HUES48 (cell line): Measurements from ENCODE around the gene UNC5A.

ENCODE experiments used
- H3K27ac ChIP-seq: one replicate; pipeline ENCODE4 v1.7.0; 2013; ENCODE audit warnings: low read depth, low read length, inconsistent platforms
- H3K27me3 ChIP-seq: 2 replicates; pipeline ENCODE4 v1.6.1; 2013; ENCODE audit warnings: mild to moderate bottlenecking, low read length; ENCODE audit not compliant: control insufficient read depth, insufficient read depth
- H3K36me3 ChIP-seq: 2 replicates; pipeline ENCODE4 v1.6.1; 2013; ENCODE audit warnings: low read length; ENCODE audit not compliant: control insufficient read depth, insufficient read depth
- H3K4me1 ChIP-seq: 2 replicates; pipeline ENCODE4 v1.6.1; 2013; ENCODE audit warnings: mild to moderate bottlenecking, low read length; ENCODE audit not compliant: control insufficient read depth, insufficient read depth
- H3K4me3 ChIP-seq: 2 replicates; pipeline ENCODE4 v1.5.1; 2013; ENCODE audit warnings: mild to moderate bottlenecking, low read depth, low read length
- H3K9ac ChIP-seq: 2 replicates; pipeline ENCODE4 v1.6.1; 2013; ENCODE audit warnings: mild to moderate bottlenecking, low read depth, low read length, moderate library complexity
- H3K9me3 ChIP-seq: 2 replicates; pipeline ENCODE4 v1.6.1; 2013; ENCODE audit warnings: low read length; ENCODE audit not compliant: control insufficient read depth, insufficient read depth

UNC5A gene

DNA sequence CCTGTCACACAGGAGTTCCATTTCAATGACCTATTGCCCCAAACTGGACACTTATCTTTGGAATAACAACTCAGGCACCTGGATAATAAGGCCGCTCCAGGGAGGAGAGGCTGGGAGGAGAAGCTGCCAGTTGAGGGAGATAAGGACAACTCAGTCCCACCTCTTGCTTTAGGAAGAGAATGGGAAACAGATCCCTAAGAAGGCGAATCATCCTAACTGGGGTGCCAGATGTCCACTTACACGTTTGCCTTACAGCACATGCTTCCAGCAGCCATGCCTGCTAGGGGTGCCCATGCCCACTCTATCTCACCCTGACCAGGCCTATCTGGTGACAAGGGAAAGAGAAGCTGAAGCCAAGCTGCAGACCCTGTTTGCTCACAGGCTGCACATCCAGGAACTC lies 82.3 kb downstream of the UNC5A start:
- no peaks in the 10 kb centered on the region for H3K4me1 ChIP-seq
- no peaks in the 10 kb centered on the region for H3K9me3 ChIP-seq
- no peaks in the 10 kb centered on the region for H3K27me3 ChIP-seq
- no peaks in the 10 kb centered on the region for H3K36me3 ChIP-seq
- no peak overlapping the region for H3K27ac ChIP-seq
- H3K4me3 ChIP-seq: no peak overlapping the region
- no peak overlapping the region for H3K9ac ChIP-seq

DNA sequence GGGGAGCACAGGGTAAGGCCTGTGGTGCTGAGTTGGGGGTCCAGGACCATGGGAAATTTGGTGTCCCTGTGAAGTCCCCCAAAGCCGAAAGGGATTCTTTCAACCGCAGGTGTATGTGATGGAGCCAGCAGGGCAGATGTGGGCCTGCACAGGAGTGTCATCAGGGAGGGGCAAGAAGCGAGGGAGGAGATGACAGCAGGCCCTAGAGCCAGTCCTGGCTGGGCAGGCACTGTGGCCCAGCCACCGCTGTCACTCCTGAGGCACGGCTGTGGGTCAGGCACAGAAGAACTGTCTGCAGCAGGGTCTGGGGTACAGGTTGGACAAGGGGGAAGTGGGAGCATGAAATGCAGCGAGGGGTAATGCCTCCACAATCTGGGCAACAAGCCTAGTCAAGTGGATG lies 83.9 kb downstream of the UNC5A start:
- H3K27me3 ChIP-seq: no peaks in the 10 kb centered on the region
- H3K27ac ChIP-seq: no peak overlapping the region
- H3K4me1 ChIP-seq: no peaks in the 10 kb centered on the region
- H3K4me3 ChIP-seq: no peak overlapping the region
- H3K36me3 ChIP-seq: no peaks in the 10 kb centered on the region
- H3K9me3 ChIP-seq: no peaks in the 10 kb centered on the region
- no peak overlapping the region for H3K9ac ChIP-seq

DNA sequence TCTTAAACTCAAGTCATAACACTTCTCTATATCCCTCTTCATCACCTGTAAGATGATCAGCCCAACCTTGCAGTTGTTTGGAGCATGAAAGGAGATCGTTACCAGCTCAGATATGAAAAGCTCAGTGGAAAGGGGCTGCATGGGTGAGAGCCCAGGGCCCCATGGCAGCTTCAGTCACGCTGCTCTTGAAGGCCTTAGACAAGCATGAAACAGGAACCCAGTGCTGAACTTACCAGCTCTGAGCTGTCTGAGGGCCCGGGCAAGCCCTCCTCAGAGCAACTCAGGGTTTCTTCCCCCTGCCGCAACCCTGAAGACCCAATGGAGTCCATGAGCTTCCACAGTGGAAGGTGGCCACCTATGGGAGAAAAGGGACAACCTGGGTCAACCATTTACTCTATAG lies 85.5 kb downstream of the UNC5A start:
- no peak overlapping the region for H3K27ac ChIP-seq

DNA sequence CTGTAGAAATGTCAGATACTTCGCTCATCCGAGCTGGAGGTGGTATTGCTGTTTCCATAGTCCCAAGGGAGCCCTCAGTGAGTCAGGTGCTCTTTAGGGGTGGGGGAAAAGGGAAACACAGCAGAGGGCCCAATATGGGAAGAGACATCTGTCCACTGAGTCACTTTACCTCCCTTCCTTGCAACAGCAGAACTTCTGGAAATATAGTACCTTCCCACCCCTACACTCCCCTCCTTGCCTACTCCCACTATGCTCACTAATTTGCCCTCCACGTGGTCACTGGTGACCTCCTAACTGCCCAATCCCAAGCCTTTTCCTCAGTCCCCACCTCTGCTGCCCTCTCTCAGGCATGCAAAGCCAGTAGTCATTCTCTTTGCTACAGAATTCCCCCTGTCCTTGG lies 86.9 kb downstream of the UNC5A start:
- no peaks in the 10 kb centered on the region for H3K9me3 ChIP-seq
- H3K27ac ChIP-seq: no peak overlapping the region
- no peak overlapping the region for H3K4me3 ChIP-seq
- H3K4me1 ChIP-seq: no peaks in the 10 kb centered on the region; the same call in 1 of the 2 replicates
- H3K36me3 ChIP-seq: 0 out of 2 replicates have a peak, but pooled peaks cover 10% of the 10 kb centered on the region
- H3K9ac ChIP-seq: no peak overlapping the region
- H3K27me3 ChIP-seq: no peaks in the 10 kb centered on the region

More for the DNA sequence above, 85.5 kb downstream of the UNC5A start:
- no peak overlapping the region for H3K4me3 ChIP-seq
- no peaks in the 10 kb centered on the region for H3K9me3 ChIP-seq
- H3K4me1 ChIP-seq: no peaks in the 10 kb centered on the region; the same call in 1 of the 2 replicates
- no peaks in the 10 kb centered on the region for H3K36me3 ChIP-seq
- no peak overlapping the region for H3K9ac ChIP-seq
- no peaks in the 10 kb centered on the region for H3K27me3 ChIP-seq

DNA sequence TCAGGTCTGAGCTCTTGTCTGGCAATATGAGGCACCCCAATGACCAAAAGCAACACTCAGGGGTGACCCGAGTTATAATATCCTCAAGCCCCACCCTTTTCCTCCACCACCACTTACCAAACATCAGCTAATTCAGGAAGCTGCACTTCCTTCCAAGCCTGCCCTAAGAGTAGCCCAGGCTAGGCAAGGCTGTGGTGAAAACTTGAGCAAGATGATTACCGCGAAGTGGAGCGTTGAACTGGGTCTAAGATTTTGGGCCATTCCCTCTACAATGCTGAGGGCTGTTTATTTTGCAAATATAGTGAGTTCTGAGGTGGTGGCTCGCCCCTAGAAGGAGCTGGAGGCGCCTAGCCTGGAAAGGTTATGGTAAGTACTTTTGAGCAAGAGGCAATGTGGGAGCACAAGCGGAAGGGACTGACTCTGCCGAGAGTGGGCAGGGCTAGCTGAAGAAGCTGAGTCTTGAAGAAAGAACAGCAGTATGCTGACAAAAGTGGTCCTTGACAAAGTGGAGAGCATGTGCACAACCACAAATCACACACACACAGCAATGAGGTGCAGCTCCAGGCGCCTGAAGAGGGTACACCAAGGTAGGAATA lies 89.0 kb downstream of the UNC5A start, which contains the start of gene HK3:
HK3 (minus strand) TSS at position 51 of the 596 bp plus-strand sequence. CDS start 3,187 bp downstream, outside the sequence.
- Histone ChIP-seq H3K9ac (no peak within 1 kb of the TSS), H3K27ac (no peak within 1 kb of the TSS), H3K36me3 (peaks cover 30% of the 10 kb centered on the region), H3K27me3 (no peaks in the 10 kb centered on the region), H3K9me3 (no peaks in the 10 kb centered on the region), H3K4me3 (no peak within 1 kb of the TSS), H3K4me1 (no peaks in the 10 kb centered on the region; the same call in 1 of the 2 replicates)

DNA sequence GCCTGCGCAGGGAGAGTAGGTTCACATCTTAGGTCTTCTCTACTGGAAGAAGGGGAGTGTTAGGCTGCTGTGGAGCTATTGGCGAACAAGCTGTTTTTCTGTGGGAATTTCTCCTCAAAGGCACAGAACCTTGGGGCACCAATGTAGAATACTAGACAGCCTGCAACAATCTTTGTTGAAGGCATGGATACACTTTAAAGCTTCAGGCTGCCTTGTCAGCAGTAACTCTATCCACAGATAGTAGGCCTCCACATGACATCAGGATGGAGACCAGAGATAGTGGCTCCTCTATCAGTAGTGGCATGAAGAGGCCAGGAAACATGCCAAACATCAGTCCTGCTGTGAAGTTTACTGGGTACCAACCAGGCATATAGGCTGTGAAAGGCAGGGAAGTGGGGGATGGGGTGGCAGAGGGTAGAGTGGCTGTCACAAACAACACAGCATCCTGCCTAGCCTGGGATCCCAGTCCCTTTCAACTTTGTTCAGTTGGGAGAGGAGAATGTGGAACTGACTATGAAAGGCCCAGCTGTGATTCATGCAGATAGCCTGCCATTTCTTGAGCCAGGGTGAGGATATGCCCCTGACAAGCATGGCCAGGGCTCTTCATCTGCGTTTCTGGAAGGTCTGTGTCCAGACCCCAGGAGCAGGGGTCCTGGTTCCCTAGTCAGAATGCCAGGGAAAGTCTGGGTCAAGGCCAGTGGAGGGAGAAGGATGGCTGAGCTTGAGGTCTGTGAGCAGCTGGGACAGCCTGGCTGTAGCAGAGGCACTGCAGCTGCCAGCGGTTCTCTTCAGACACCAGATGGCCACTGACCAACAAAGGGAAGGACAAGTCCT lies 89.8 kb downstream of the UNC5A start:
- Histone ChIP-seq H3K9ac (no peak overlapping the region), H3K27ac (no peak overlapping the region), H3K36me3 (peaks cover 38% of the 10 kb centered on the region), H3K4me1 (no peaks in the 10 kb centered on the region; the same call in 1 of the 2 replicates), H3K27me3 (no peaks in the 10 kb centered on the region), H3K9me3 (no peaks in the 10 kb centered on the region), H3K4me3 (no peak overlapping the region)

DNA sequence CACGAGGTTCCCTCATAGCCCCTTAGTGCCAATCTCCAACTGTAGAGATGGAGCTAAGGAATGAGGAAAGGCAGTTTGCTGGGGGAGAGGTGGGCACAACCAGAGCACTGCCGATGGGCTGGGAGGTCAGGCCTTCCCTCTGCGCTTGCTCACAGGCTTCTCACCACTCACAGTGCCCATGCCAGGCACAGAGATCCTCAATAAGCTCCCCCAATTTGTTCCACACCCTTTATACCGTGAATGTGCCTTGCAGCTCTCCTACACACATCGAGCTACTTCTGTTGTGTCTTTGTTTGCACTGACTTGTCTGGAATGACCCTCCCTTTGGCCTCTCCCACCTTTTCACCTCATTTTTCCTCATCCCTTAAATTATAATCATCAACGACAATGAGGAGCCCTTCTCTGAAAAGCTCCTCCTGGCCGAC lies 90.4 kb downstream of the UNC5A start:
- H3K9me3 ChIP-seq: no peaks in the 10 kb centered on the region
- no peak overlapping the region for H3K4me3 ChIP-seq
- H3K4me1 ChIP-seq: no peaks in the 10 kb centered on the region; the same call in 1 of the 2 replicates
- no peak overlapping the region for H3K27ac ChIP-seq
- H3K36me3 ChIP-seq: peaks cover 44% of the 10 kb centered on the region
- no peak overlapping the region for H3K9ac ChIP-seq
- H3K27me3 ChIP-seq: no peaks in the 10 kb centered on the region

DNA sequence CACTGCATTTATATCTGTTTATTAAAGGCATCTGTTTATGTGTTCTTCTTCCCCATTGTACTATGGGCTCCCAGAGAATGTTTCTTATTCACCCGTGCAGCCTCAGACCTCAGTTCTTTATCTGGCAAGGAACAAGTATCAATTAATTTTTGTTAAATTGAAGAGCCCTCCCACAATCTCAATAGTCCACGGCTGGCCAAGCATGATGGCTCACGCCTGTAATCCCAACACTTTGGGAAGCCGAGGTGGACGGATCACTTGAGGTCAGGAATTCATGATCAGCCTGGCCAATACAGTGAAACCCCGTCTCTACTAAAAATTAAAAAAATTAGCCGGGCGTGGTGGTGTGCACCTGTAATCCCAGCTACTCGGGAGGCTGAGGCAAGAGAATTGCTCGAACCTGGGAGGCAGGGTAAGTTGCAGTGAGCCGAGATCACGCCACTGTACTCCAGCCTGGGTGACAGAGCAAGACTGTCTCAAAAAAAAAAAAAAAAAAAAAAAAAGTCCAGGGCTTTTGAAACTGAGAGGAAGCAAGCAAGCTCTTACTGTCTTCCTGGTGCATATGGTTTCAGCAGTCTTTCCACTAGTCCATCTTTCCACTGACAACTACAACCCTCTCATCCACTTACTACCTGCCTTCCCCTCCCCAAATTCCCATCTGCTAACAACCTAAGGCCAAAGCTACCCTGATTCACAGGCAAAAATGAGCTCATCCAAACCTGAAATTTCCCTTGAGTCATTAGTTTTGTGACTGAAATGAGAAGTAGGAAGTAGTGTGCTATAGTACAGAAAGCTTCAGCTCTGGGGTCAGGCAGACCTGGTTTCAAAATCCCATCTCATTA lies 91.1 kb downstream of the UNC5A start:
- no peak overlapping the region for H3K4me3 ChIP-seq
- no peak overlapping the region for H3K9ac ChIP-seq
- no peaks in the 10 kb centered on the region; the same call in 1 of the 2 replicates for H3K4me1 ChIP-seq
- no peaks in the 10 kb centered on the region for H3K27me3 ChIP-seq
- H3K27ac ChIP-seq: no peak overlapping the region
- H3K9me3 ChIP-seq: no peaks in the 10 kb centered on the region
- peaks cover 51% of the 10 kb centered on the region for H3K36me3 ChIP-seq

DNA sequence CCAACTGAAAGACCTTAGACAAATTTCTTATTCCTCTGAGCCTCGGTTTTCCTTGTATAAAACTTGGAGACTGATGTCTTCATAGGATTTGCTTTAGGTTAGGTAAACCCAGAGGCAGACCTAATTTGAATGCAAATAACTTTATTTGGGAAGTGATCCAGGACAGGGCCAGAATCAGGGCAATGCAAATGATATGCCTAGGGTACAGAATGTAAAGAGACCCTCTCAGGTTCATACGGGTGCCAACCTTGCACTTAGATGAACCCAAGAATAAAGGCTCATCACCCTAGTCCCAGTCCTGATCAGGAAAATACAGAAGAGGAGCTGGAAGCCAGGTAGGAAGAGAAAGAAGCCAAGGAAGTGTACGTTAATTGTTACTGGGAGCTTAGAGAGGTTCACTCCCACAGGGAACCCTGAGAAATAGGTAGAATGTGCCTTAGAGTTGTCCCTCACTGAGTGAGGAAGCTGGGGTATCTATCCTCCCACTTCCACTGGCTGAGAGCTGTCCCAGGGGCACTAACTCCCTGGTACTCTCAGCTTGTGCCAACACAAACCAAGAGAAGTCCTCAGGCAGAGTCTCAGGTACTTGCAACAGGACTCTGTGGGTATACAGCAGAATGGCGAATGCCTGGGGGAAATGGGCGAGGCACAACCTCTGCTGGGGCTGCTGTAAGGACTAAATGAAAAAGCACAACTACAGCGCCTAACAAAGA lies 91.9 kb downstream of the UNC5A start:
- no peak overlapping the region for H3K27ac ChIP-seq
- H3K4me1 ChIP-seq: no peaks in the 10 kb centered on the region; the same call in 1 of the 2 replicates
- H3K9me3 ChIP-seq: no peaks in the 10 kb centered on the region
- H3K27me3 ChIP-seq: no peaks in the 10 kb centered on the region
- no peak overlapping the region for H3K4me3 ChIP-seq
- no peak overlapping the region for H3K9ac ChIP-seq
- peaks cover 59% of the 10 kb centered on the region for H3K36me3 ChIP-seq

DNA sequence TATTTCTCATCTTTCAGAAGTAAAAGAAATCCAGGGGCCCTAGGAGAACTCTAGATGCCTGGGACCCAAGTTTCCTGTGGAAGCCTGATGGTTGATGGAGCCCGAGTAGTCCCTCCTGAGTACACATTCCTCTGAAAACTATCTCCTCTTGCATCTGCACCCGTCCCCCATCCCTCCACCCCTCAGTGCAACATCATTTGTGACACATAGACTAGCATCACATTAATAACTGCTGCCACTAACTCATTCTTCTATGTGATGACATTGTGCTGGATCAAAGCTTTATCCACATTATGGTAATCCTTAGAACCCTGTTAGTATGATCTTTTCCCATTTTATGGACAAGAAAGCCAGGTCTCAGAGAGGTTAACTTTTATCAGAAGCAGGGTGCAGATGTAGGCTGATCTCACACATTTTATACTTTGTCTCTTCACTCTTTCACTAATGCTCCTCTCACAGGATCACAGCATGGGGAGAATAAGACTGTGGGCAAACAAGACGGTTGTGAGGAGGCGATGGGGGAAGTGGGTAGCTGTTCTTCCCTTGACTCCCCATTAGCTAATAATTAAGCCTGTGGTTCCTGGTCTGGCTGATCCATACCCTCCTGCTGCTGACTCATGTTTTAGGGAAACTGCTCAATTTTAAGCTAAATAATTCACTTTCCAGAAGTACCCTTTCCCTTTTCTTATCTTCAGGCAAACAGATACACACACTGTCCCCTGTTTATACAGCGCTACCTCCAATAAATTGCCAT lies 92.7 kb downstream of the UNC5A start:
- H3K9ac ChIP-seq: no peak overlapping the region
- H3K36me3 ChIP-seq: peaks cover 67% of the 10 kb centered on the region
- H3K27ac ChIP-seq: no peak overlapping the region
- H3K27me3 ChIP-seq: no peaks in the 10 kb centered on the region
- no peak overlapping the region for H3K4me3 ChIP-seq
- no peaks in the 10 kb centered on the region; the same call in 1 of the 2 replicates for H3K4me1 ChIP-seq
- H3K9me3 ChIP-seq: no peaks in the 10 kb centered on the region
